Trophoblast cell (in vitro differentiated cells and primary cell): ENCODE results near the gene NUP133.

Experiments
- DNase-seq, 2 donors: peaks; one replicate each; pipeline ENCODE4 v3.0.0-alpha.2; 2016
- H2AFZ ChIP-seq: 2 replicates; pipeline ENCODE4 v1.6.1; 2013; ENCODE audit warnings: low read length, moderate library complexity, mild to moderate bottlenecking; ENCODE audit not compliant: insufficient read depth, poor library complexity
- H2AK5ac ChIP-seq: 2 replicates; pipeline ENCODE4 v1.6.1; 2013; ENCODE audit warnings: mild to moderate bottlenecking, low read length
- H2BK120ac ChIP-seq: 2 replicates; pipeline ENCODE4 v1.6.1; 2013; ENCODE audit warnings: low read length, mild to moderate bottlenecking, moderate library complexity; ENCODE audit not compliant: insufficient read depth, poor library complexity
- H2BK12ac ChIP-seq: 2 replicates; pipeline ENCODE4 v1.6.1; 2013; ENCODE audit warnings: mild to moderate bottlenecking, low read length, moderate library complexity
- H2BK5ac ChIP-seq: 2 replicates; pipeline ENCODE4 v1.6.1; 2013; ENCODE audit warnings: low read length, low read depth, moderate library complexity, mild to moderate bottlenecking; ENCODE audit not compliant: poor library complexity
- H3K14ac ChIP-seq: 2 replicates; pipeline ENCODE4 v1.6.1; 2013; ENCODE audit warnings: mild to moderate bottlenecking, low read length
- H3K18ac ChIP-seq: 2 replicates; pipeline ENCODE4 v1.6.1; 2013; ENCODE audit warnings: mild to moderate bottlenecking, low read length
- H3K23ac ChIP-seq: 2 replicates; pipeline ENCODE4 v1.6.1; 2013; ENCODE audit warnings: low read length
- H3K27ac ChIP-seq: 2 replicates; pipeline ENCODE4 v1.5.1; 2013; ENCODE audit warnings: low read depth, mild to moderate bottlenecking, inconsistent platforms, low read length, moderate library complexity
- H3K27me3 ChIP-seq: 2 replicates; pipeline ENCODE4 v1.6.1; 2013; ENCODE audit warnings: inconsistent platforms, mild to moderate bottlenecking, low read length, moderate library complexity; ENCODE audit not compliant: insufficient read depth
- H3K36me3 ChIP-seq, 2 experiments: 1 replicate in 1 of 2; 2 replicates in 1 of 2; pipeline ENCODE4 v1.6.1; 2013; ENCODE audit warnings: low read length in 2 of 2, mild to moderate bottlenecking in 2 of 2, moderate library complexity in 1 of 2; ENCODE audit not compliant: insufficient read depth in 2 of 2, control insufficient read depth in 1 of 2
- H3K4ac ChIP-seq: 2 replicates; pipeline ENCODE4 v1.6.1; 2013; ENCODE audit warnings: low read depth, mild to moderate bottlenecking, low read length, moderate library complexity
- H3K4me1 ChIP-seq, 2 experiments: 1 replicate in 1 of 2; 2 replicates in 1 of 2; pipeline ENCODE4 v1.6.1; 2013; ENCODE audit warnings: low read length in 2 of 2, mild to moderate bottlenecking in 2 of 2, moderate library complexity in 1 of 2; ENCODE audit not compliant: insufficient read depth in 2 of 2, control insufficient read depth in 1 of 2
- H3K4me2 ChIP-seq: 2 replicates; pipeline ENCODE4 v1.6.1; 2013; ENCODE audit warnings: inconsistent platforms, mild to moderate bottlenecking, low read length, moderate library complexity
- H3K4me3 ChIP-seq: 2 replicates; pipeline ENCODE4 v1.5.1; 2013; ENCODE audit warnings: mild to moderate bottlenecking, low read depth, low read length, inconsistent platforms
- H3K79me1 ChIP-seq: one replicate; pipeline ENCODE4 v1.6.1; 2013; ENCODE audit warnings: low read length
- H3K79me2 ChIP-seq: 2 replicates; pipeline ENCODE4 v1.6.1; 2013; ENCODE audit warnings: low read length, mild to moderate bottlenecking; ENCODE audit not compliant: control insufficient read depth, insufficient read depth, poor library complexity
- H3K9ac ChIP-seq: 2 replicates; pipeline ENCODE4 v1.6.1; 2013; ENCODE audit warnings: mild to moderate bottlenecking, low read length
- H3K9me3 ChIP-seq: 2 replicates; pipeline ENCODE4 v1.6.1; 2013; ENCODE audit warnings: low read depth, mild to moderate bottlenecking, control low read depth, inconsistent platforms, low read length; ENCODE audit not compliant: insufficient read depth
- H4K12ac ChIP-seq: 2 replicates; pipeline ENCODE4 v1.6.1; 2013; ENCODE audit warnings: low read depth, mild to moderate bottlenecking, low read length, moderate library complexity
- H4K8ac ChIP-seq: 2 replicates; pipeline ENCODE4 v1.6.1; 2013; ENCODE audit warnings: low read depth, mild to moderate bottlenecking, low read length, moderate library complexity
- H4K91ac ChIP-seq: one replicate; pipeline ENCODE4 v1.6.1; 2013; ENCODE audit warnings: low read depth, mild to moderate bottlenecking, low read length, moderate library complexity
- WGBS: extraction: QIAGEN DNeasy Blood & Tissue Kit; methylation state at CpG from one replicate; pipeline ENCODE4 v1.1.7; 2013; ENCODE audit warnings: missing lambda C conversion rate; ENCODE audit not compliant: insufficient read length, insufficient coverage; ENCODE audit errors: extremely low coverage; 5-methylcytosine and 5-hydroxymethylcytosine counted together

NUP133 gene

GRCh38 chr1:229438021-229438420, 70.1 kb downstream of the NUP133 start:
- H4K12ac ChIP-seq, result no peak overlapping the region
- H3K4ac ChIP-seq, result no peak overlapping the region
- H2AK5ac ChIP-seq, result no peak overlapping the region
- H2BK5ac ChIP-seq, result no peak overlapping the region
- peaks cover 12 to 13% of the 10 kb centered on the region in 2 experiments for H3K36me3 ChIP-seq
- no CpG with 5 or more reads among the region's 3 CpGs for WGBS
- H2AFZ ChIP-seq, result no peak overlapping the region
- H4K8ac ChIP-seq, result no peak overlapping the region
- no peak overlapping the region for H2BK120ac ChIP-seq
- H3K9me3 ChIP-seq, result peaks cover 2% of the 10 kb centered on the region
- H2BK12ac ChIP-seq, result no peak overlapping the region
- H4K91ac ChIP-seq, result no peak overlapping the region
- no peak overlapping the region for H3K4me2 ChIP-seq
- DNase-seq, result no peak
- H3K4me3 ChIP-seq, result no peak overlapping the region
- H3K79me2 ChIP-seq, result no peaks in the 10 kb centered on the region
- no peaks in the 10 kb centered on the region for H3K79me1 ChIP-seq
- H3K9ac ChIP-seq, result no peak overlapping the region
- H3K18ac ChIP-seq, result no peak overlapping the region
- H3K4me1 ChIP-seq, result peaks cover 8 to 12% of the 10 kb centered on the region in 2 experiments
- H3K14ac ChIP-seq, result no peak overlapping the region
- no peak overlapping the region for H3K27ac ChIP-seq
- peaks cover 23% of the 10 kb centered on the region for H3K27me3 ChIP-seq
- no peak overlapping the region for H3K23ac ChIP-seq

GRCh38 chr1:229437443-229437842, 70.7 kb downstream of the NUP133 start:
- H2BK120ac ChIP-seq, result no peak overlapping the region
- no peaks in the 10 kb centered on the region for H3K79me2 ChIP-seq
- H4K8ac ChIP-seq, result no peak overlapping the region
- no peak overlapping the region for H3K14ac ChIP-seq
- H2AK5ac ChIP-seq, result no peak overlapping the region
- no peak overlapping the region for H4K12ac ChIP-seq
- H3K4me3 ChIP-seq, result no peak overlapping the region
- no CpG with 5 or more reads among the region's 2 CpGs for WGBS
- no peak overlapping the region for H3K27ac ChIP-seq
- H3K4ac ChIP-seq, result no peak overlapping the region
- peaks cover 6 to 9% of the 10 kb centered on the region in 2 experiments for H3K36me3 ChIP-seq
- no peak overlapping the region for H4K91ac ChIP-seq
- peaks cover 3% of the 10 kb centered on the region for H3K9me3 ChIP-seq
- H3K23ac ChIP-seq, result no peak overlapping the region
- H3K79me1 ChIP-seq, result no peaks in the 10 kb centered on the region
- no peak overlapping the region for H2AFZ ChIP-seq
- H3K4me2 ChIP-seq, result no peak overlapping the region
- no peak overlapping the region for H3K9ac ChIP-seq
- no peak overlapping the region for H2BK12ac ChIP-seq
- no peak for DNase-seq
- peaks cover 8 to 12% of the 10 kb centered on the region in 2 experiments for H3K4me1 ChIP-seq
- H3K27me3 ChIP-seq, result peaks cover 29% of the 10 kb centered on the region
- no peak overlapping the region for H3K18ac ChIP-seq
- H2BK5ac ChIP-seq, result no peak overlapping the region

- H3K79me2 ChIP-seq, result no peaks in the 10 kb centered on the region
- no CpG with 5 or more reads among the region's 7 CpGs for WGBS
- H3K79me1 ChIP-seq, result no peaks in the 10 kb centered on the region
Observed at GRCh38 chr1:229436201-229436600, 71.9 kb downstream of the NUP133 start.

GRCh38 chr1:229434641-229435051, 73.5 kb downstream of the NUP133 start:
- H3K14ac ChIP-seq, result no peak overlapping the region
- no CpG with 5 or more reads among the region's 27 CpGs for WGBS
- no peak overlapping the region for H3K27ac ChIP-seq

More at GRCh38 chr1:229436201-229436600, 71.9 kb downstream of the NUP133 start:
- no peak for DNase-seq
- H2AFZ ChIP-seq, result no peak overlapping the region
- H2AK5ac ChIP-seq, result no peak overlapping the region
- no peak overlapping the region for H2BK12ac ChIP-seq
- peaks cover 8 to 12% of the 10 kb centered on the region in 2 experiments for H3K4me1 ChIP-seq
- no peak overlapping the region for H2BK120ac ChIP-seq
- H3K27ac ChIP-seq, result no peak overlapping the region
- H3K9me3 ChIP-seq, result peaks cover 10% of the 10 kb centered on the region
- peaks cover 6 to 9% of the 10 kb centered on the region in 2 experiments for H3K36me3 ChIP-seq
- peaks cover 38% of the 10 kb centered on the region for H3K27me3 ChIP-seq
- no peak overlapping the region for H3K4me2 ChIP-seq
- no peak overlapping the region for H3K4ac ChIP-seq
- no peak overlapping the region for H3K18ac ChIP-seq
- H3K14ac ChIP-seq, result no peak overlapping the region
- no peak overlapping the region for H4K12ac ChIP-seq
- H4K91ac ChIP-seq, result no peak overlapping the region
- H3K9ac ChIP-seq, result no peak overlapping the region
- no peak overlapping the region for H3K4me3 ChIP-seq
- no peak overlapping the region for H4K8ac ChIP-seq
- no peak overlapping the region for H3K23ac ChIP-seq
- no peak overlapping the region for H2BK5ac ChIP-seq

More at GRCh38 chr1:229434641-229435051, 73.5 kb downstream of the NUP133 start:
- H3K4me1 ChIP-seq, result peaks cover 8 to 12% of the 10 kb centered on the region in 2 experiments
- peaks cover 38% of the 10 kb centered on the region for H3K27me3 ChIP-seq
- no peak overlapping the region for H3K23ac ChIP-seq
- peaks cover 10% of the 10 kb centered on the region for H3K9me3 ChIP-seq
- H4K8ac ChIP-seq, result no peak overlapping the region
- no peaks in the 10 kb centered on the region for H3K79me1 ChIP-seq
- H2BK120ac ChIP-seq, result no peak overlapping the region
- DNase-seq, result no peak
- no peak overlapping the region for H3K4ac ChIP-seq
- no peak overlapping the region for H4K91ac ChIP-seq
- no peak overlapping the region for H2BK5ac ChIP-seq
- no peaks in the 10 kb centered on the region for H3K79me2 ChIP-seq
- H3K36me3 ChIP-seq, result peaks cover under 1 to 2% of the 10 kb centered on the region in 2 experiments
- no peak overlapping the region for H3K4me3 ChIP-seq
- H2AK5ac ChIP-seq, result no peak overlapping the region
- H2BK12ac ChIP-seq, result no peak overlapping the region
- no peak overlapping the region for H4K12ac ChIP-seq
- H3K9ac ChIP-seq, result no peak overlapping the region
- no peak overlapping the region for H2AFZ ChIP-seq
- peak overlapping the region; percentile 74 for H3K4me2 ChIP-seq
- no peak overlapping the region for H3K18ac ChIP-seq
